ENCODE measurements around the gene MED26.

DNA sequence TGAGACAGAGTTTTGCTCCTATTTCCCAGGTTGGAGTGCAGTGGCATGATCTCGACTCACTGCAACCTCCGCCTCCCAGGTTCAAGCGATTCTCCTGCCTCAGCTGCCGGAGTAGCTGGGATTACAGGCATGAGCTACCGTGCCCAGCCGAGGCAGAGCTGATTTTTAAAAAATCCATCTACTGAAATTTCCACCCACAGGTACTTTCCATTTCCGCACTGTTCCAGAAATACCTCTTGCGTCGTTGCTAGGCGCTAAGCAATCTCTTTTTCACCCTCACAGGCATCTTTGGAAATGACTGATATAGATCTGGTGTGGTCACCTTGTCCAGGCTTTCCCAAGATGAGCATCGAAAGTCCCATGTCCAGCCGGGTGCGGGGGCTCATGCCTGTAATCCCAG is 42.3 kb upstream of the MED26 start:
- TF ChIP-seq, protein P1, sequence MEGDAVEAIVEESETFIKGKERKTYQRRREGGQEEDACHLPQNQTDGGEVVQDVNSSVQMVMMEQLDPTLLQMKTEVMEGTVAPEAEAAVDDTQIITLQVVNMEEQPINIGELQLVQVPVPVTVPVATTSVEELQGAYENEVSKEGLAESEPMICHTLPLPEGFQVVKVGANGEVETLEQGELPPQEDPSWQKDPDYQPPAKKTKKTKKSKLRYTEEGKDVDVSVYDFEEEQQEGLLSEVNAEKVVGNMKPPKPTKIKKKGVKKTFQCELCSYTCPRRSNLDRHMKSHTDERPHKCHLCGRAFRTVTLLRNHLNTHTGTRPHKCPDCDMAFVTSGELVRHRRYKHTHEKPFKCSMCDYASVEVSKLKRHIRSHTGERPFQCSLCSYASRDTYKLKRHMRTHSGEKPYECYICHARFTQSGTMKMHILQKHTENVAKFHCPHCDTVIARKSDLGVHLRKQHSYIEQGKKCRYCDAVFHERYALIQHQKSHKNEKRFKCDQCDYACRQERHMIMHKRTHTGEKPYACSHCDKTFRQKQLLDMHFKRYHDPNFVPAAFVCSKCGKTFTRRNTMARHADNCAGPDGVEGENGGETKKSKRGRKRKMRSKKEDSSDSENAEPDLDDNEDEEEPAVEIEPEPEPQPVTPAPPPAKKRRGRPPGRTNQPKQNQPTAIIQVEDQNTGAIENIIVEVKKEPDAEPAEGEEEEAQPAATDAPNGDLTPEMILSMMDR (IDR thresholded peaks at IDR 0.05; ENCODE audit: poor library complexity): no peak
- TF ChIP-seq EZH2 (IDR thresholded peaks at IDR 0.05; ENCODE audit: borderline replicate concordance): no peak

All from hepatocyte (in vitro differentiated cells).